Measurements from ENCODE around the gene PRKD1. TPM values are rescaled to one million over a fixed set of nuclear protein-coding genes. Genes with fewer than 3 reads are reported as not detected.
A peak's percentile ranks its signal among the peaks of the same experiment; 100 is the strongest.

The PRKD1 gene
- total and polyA plus RNA-seq, 2 of the 13 experiments (the other 11 are each of a cell fraction or from before 2014, with no cell fraction given) = 0.22 to 1.3 TPM

GRCh38 chr14:29913566-29913965 is 14.1 kb downstream of the PRKD1 start (continued):
- TF ChIP-seq AKNA (CRISPR knock-in tag; IDR thresholded peaks at IDR 0.05; ENCODE audit: borderline replicate concordance) = no peak
- TF ChIP-seq ZNF510 (CRISPR knock-in tag; IDR thresholded peaks at IDR 0.05; ENCODE audit: low read depth) = no peak
- no peak for TF ChIP-seq MTERF4 (CRISPR knock-in tag; IDR thresholded peaks at IDR 0.05)

GRCh38 chr14:29911810-29912209 is 15.8 kb downstream of the PRKD1 start:
- Histone ChIP-seq H3K27ac (ENCODE audit: extremely low read length, insufficient read depth, low read length) (no peak overlapping the region), H3K4me3 (replicated peaks in 1 of 3; ENCODE audit: insufficient read depth in 1 of 3, low read depth in 2 of 3, low read length in 3 of 3) (no peak overlapping the region), H3K79me2 (ENCODE audit: insufficient read depth, low read length) (no peaks in the 10 kb centered on the region), H3K4me2 (ENCODE audit: low read depth, low read length) (no peak overlapping the region), H3K4me1 (ENCODE audit: insufficient read depth, low read length) (0 out of 2 replicates have a peak, but pooled peaks cover under 1% of the 10 kb centered on the region), H2AFZ (ENCODE audit: low read length) (no peak overlapping the region), H4K20me1 (ENCODE audit: insufficient read depth, low read length) (no peaks in the 10 kb centered on the region), H3K9ac (ENCODE audit: insufficient read depth, low read depth, low read length) (no peak overlapping the region), H3K27me3 (ENCODE audit: control insufficient read depth in 1 of 2, insufficient read depth in 2 of 2, low read length in 2 of 2) (no peaks in the 10 kb centered on the region), H3K36me3 (replicated peaks in 1 of 2; ENCODE audit: control insufficient read depth in 1 of 2, insufficient read depth in 2 of 2, low read length in 2 of 2) (no peaks in the 10 kb centered on the region), H3K9me3 (ENCODE audit: low read length) (peaks cover 40% of the 10 kb centered on the region)
- 32% methylated on average over 3 of the region's 3 CpGs for WGBS (ENCODE audit: low lambda C conversion rate)
- no TSS peak for BruUV-seq (replicated peaks)
- FAIRE-seq = no peak
- TF ChIP-seq SP4 (CRISPR knock-in tag; IDR thresholded peaks at IDR 0.05) (no peak), MAFF (IDR thresholded peaks at IDR 0.05; ENCODE audit: low read depth, low read length) (peak; percentile 71), MAFK (conservative IDR thresholded peaks at IDR 0.05 in 1 of 2, IDR thresholded peaks at IDR 0.05 in 1 of 2; ENCODE audit: low read length in 2 of 2) (peak; percentile 66 to 81), U2AF1 (optimal IDR thresholded peaks at IDR 0.05; ENCODE audit: low read depth, low read length) (no peak)
- ChIA-PET CTCF (ENCODE audit: low intra/inter-chr PET ratio, low total read pairs) (no interaction called here), POLR2A (no interaction called here)
- no peak for DNase-seq (ENCODE audit: low spot score)
- intact Hi-C loops (cut with micrococcal nuclease; ENCODE audit: unreplicated experiment) (no loop called here), in situ Hi-C loops (cut with HindIII; ENCODE audit: extremely low pct_ligation_motif_present, low pct_unique_long_range_greater_than_20kb) (no loop called here)
- ATAC-seq = no peak

All from HepG2 (cell line).